HG03103 (cell line): Measurements from ENCODE around the gene AGBL1.
"Not testable (repeated sequence)": the region's sequence is repeated elsewhere in the genome, so short reads cannot be mapped to it uniquely, and the experiment has no call there.

ENCODE experiments used
- ATAC-seq: cut with Tn5 transposase; IDR thresholded peaks from one replicate; pipeline ENCODE4 v1.9.1; 2021; ENCODE audit warnings: low read depth; ENCODE audit not compliant: unreplicated experiment

Gene AGBL1

DNA sequence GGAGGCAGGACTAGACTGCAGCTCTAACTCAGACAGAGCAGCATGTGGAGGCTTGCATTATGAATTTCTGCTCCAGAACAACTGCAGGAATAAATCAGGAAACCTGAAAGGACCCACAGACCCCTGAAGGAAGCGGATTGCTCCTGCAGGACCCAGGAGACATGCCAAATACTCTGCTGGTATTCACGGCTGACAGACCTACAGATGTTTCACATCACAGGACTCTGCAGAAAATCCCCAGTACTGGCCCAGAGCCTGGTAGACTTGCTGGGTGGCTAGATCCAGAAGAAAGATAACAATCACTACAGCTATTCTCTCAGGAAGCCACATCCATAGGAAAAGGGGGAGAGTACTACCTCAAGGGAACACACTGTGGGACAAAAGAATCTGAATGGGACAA lies 942.1 kb downstream of the AGBL1 start:
- no peak for ATAC-seq

DNA sequence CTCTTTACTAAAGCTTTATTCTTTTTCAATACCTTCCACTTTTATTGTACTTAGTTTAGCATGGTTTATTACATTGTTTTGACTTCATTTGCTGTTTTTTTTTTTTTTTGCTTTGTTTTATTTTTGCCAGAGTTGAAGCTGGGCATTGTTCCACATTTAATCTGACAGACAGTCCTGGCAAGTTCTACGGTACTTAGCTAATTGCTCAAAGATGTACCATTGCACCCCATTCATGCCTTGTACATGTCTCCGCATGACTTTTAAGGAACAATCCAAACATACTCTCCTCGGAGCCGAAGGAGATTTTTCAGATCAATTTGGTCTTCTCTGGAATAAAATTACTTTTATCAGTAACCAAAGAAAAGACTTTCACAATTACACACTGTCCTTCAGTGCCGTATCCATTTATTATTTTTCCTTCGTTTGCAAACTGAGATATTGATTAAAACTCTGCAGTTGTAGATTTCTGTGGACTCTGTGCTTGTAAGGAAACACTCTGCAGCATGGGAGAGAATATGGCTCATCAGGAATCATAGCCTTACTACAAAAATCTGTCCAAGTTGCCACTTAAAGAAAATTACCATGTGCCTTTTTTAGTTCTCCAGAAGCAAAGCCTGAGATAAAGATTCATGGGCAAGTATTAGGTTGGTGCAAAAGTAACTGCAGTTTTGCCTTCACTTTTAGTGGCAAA lies 952.0 kb downstream of the AGBL1 start:
- no peak for ATAC-seq

- no peak for ATAC-seq
Measured at GRCh38 chr15:87032295-87032694, 952.6 kb downstream of the AGBL1 start.

GRCh38 chr15:87033056-87033455 lies 953.4 kb downstream of the AGBL1 start:
- no peak for ATAC-seq

GRCh38 chr15:87034886-87035285 lies 955.2 kb downstream of the AGBL1 start:
- ATAC-seq: no peak

- ATAC-seq: no peak
Measured at GRCh38 chr15:87038404-87038803, 958.7 kb downstream of the AGBL1 start.

DNA sequence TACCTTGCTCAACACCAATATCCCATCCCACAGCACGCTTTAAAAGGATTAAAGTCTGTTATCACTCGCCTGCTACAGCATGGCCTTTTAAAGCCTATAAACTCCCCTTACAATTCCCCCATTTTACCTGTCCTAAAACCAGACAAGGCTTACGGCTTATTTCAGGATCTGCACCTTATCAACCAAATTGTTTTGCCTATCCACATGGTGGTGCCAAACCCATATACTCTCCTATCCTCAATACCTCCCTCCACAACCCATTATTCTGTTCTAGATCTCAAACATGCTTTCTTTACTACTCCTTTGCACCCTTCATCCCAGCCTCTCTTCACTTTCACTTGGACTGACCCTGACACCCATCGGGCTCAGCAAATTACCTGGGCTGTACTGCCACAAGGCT lies 962.9 kb downstream of the AGBL1 start:
- ATAC-seq: not testable (repeated sequence)

- ATAC-seq: no peak
Measured at GRCh38 chr15:87045746-87046145, 966.1 kb downstream of the AGBL1 start.

DNA sequence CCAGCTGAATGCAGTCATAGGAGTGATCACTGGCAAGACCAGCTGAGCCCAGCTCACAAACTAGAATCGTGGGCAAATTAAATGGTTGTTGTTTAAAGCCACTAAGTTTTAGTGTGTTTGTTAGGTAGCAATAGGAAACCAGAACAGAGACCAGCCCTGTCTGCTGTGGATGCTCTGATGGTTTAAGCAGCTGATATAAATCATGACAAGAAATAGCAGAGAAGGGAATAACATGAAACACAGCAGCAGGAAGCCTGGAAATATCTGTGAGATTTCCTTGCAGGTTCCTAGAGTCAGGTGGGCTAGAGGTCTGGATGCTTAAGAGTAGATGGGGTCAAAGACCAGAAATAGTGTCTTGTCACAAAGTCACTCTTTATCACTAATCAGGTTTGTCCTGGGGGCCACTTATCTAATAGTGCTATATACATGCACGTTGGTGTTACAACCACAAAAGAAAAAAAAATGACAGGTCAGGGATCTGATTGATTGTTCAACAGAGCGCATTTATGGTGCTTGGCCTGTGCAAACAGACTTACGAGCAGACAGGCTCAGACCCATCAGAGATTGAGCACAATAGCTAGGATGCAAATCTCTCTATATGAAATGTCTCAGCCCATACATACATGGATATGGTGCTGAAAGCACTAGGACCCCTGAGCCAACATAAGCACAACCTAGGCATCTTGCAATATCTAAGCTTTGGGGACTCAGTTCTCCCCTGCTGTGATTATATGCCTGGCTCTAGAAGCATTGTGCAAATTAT lies 967.7 kb downstream of the AGBL1 start:
- no peak for ATAC-seq
